Panc1 (cell line): ENCODE results near the gene CHST10. TPM values are rescaled to one million over a fixed set of nuclear protein-coding genes. Genes with fewer than 3 reads are reported as not detected.

Experiments
- ATAC-seq: fragments of 200-7000 bp; cut with Tn5 transposase; 2 replicates; pipeline ENCODE4 v1.9.1; 2020; ENCODE audit warnings: mild to moderate bottlenecking, moderate library complexity
- BruUV-seq: library from RNA; stranded (reverse); fragments of 400-500 nt; replicated peaks from 2 replicates; lab custom pipeline; 2021; lab: Mats Ljungman, UMichigan
- CTCF ChIA-PET: fragments of 300-600 bp; sonication (Branson Sonifier 250); formaldehyde crosslinking; loops from one replicate; lab custom pipeline; 2022; ENCODE audit warnings: antibody characterized with exemption; lab: Charles Lee
- POLR2A ChIA-PET: fragments of 300-600 bp; sonication (Branson Sonifier 250); formaldehyde crosslinking; loops from one replicate; lab custom pipeline; 2022; ENCODE audit warnings: antibody characterized with exemption; lab: Charles Lee
- DNase-seq: peaks from one replicate; pipeline ENCODE4 v3.0.0-alpha.2; 2010; ENCODE audit warnings: low read depth, low spot score
- H3K27ac ChIP-seq: 2 replicates; pipeline ENCODE4 v1.5.1; 2011; ENCODE audit warnings: mild to moderate bottlenecking, low read length, inconsistent platforms
- H3K27me3 ChIP-seq: fragments of 200-500 bp; sonication (Bioruptor generic); 2 replicates; pipeline ENCODE4 v1.6.0; 2014; ENCODE audit warnings: low read length, inconsistent platforms; ENCODE audit not compliant: control insufficient read depth, insufficient read depth
- H3K36me3 ChIP-seq: fragments of 200-500 bp; sonication (Bioruptor generic); 2 replicates; pipeline ENCODE4 v1.5.1; 2014; ENCODE audit warnings: inconsistent platforms, mild to moderate bottlenecking, low read length, moderate library complexity; ENCODE audit not compliant: control insufficient read depth, insufficient read depth
- H3K4me1 ChIP-seq: 2 replicates; pipeline ENCODE4 v1.5.1; 2011; ENCODE audit warnings: inconsistent platforms, mild to moderate bottlenecking, low read length, moderate library complexity; ENCODE audit not compliant: control insufficient read depth, insufficient read depth
- H3K4me3 ChIP-seq, 2 experiments: 2 replicates each; pipeline ENCODE4 v1.5.1; 2011 to 2012; ENCODE audit warnings: low read depth in 2 of 2, low read length in 2 of 2, mild to moderate bottlenecking in 2 of 2, inconsistent platforms in 1 of 2, moderate library complexity in 1 of 2
- H3K9me3 ChIP-seq: fragments of 200-500 bp; sonication (Bioruptor generic); 2 replicates; pipeline ENCODE4 v1.5.1; 2014; ENCODE audit warnings: low read depth, mild to moderate bottlenecking, inconsistent platforms, low read length, moderate library complexity; ENCODE audit not compliant: control insufficient read depth, insufficient read depth
- POLR2AphosphoS5 ChIP-seq: IDR thresholded peaks from 2 replicates; pipeline ENCODE4 v1.6.1; 2012; ENCODE audit warnings: mild to moderate bottlenecking, low read depth, low read length, moderate library complexity
- SIN3A ChIP-seq: IDR thresholded peaks from 2 replicates; pipeline ENCODE4 v1.6.1; 2012; ENCODE audit warnings: low read depth, mild to moderate bottlenecking, low read length, moderate library complexity, borderline replicate concordance; ENCODE audit not compliant: insufficient read depth
- TCF7L2 ChIP-seq: IDR thresholded peaks from 2 replicates; pipeline ENCODE4 v1.6.1; 2011; ENCODE audit warnings: mild to moderate bottlenecking, low read depth, low read length, inconsistent platforms
- in situ Hi-C: cut with HindIII; loops from 2 replicates; pipeline ENCODE4 v1.10.0; 2016; ENCODE audit warnings: low sequenced_read_pairs, low pct_unique_long_range_greater_than_20kb
- intact Hi-C: fragments of 100-400 bp; cut with micrococcal nuclease; formaldehyde crosslinking; loops from one replicate; pipeline ENCODE4 v1.10.0; 2022; ENCODE audit not compliant: unreplicated experiment
- total RNA-seq: library from RNA; stranded (reverse); gene quantifications from one replicate; pipeline ENCODE4 v1.2.1, GENCODE V29; 2021; ENCODE audit not compliant: unreplicated experiment
- TF ChIP-seq, protein P1 (sequence below): fragments of 450-650 bp; IDR thresholded peaks from 2 replicates; pipeline ENCODE4 v1.5.1; 2017; ENCODE audit warnings: mild to moderate bottlenecking
- TF ChIP-seq, protein P2 (sequence below), 2 experiments: IDR thresholded peaks; 2 replicates each; pipeline ENCODE4 v1.6.1; 2011 to 2012; ENCODE audit warnings: low read depth in 2 of 2, control low read depth in 1 of 2, low read length in 1 of 2, mild to moderate bottlenecking in 1 of 2, moderate library complexity in 1 of 2; ENCODE audit not compliant: insufficient read depth in 1 of 2

CHST10 gene
- total RNA-seq, 1 experiment from 2014 or later: 22.0 TPM

DNA sequence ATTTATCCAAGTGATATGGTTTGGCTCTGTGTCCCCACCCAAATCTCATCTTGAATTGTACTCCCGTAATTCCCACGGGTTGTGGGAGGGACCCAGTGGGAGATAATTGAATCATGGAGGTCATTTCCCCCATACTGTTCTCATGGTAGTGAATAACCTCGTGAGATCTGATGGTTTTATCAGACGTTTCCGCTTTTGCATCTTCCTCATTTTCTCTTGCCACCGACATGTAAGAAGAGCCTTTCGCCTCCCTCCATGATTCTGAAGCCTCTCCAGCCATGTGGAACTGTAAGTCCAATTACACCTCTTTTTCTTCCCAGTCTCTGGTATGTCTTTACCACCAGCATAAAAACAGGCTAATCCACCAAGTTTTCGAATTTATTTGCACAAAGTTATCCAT, 20.3 kb upstream of the CHST10 start:
- no peak for TF ChIP-seq POLR2AphosphoS5
- TF ChIP-seq, protein P1, sequence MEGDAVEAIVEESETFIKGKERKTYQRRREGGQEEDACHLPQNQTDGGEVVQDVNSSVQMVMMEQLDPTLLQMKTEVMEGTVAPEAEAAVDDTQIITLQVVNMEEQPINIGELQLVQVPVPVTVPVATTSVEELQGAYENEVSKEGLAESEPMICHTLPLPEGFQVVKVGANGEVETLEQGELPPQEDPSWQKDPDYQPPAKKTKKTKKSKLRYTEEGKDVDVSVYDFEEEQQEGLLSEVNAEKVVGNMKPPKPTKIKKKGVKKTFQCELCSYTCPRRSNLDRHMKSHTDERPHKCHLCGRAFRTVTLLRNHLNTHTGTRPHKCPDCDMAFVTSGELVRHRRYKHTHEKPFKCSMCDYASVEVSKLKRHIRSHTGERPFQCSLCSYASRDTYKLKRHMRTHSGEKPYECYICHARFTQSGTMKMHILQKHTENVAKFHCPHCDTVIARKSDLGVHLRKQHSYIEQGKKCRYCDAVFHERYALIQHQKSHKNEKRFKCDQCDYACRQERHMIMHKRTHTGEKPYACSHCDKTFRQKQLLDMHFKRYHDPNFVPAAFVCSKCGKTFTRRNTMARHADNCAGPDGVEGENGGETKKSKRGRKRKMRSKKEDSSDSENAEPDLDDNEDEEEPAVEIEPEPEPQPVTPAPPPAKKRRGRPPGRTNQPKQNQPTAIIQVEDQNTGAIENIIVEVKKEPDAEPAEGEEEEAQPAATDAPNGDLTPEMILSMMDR: no peak
- no peak for TF ChIP-seq TCF7L2
- no peak for TF ChIP-seq SIN3A
- TF ChIP-seq, protein P2, sequence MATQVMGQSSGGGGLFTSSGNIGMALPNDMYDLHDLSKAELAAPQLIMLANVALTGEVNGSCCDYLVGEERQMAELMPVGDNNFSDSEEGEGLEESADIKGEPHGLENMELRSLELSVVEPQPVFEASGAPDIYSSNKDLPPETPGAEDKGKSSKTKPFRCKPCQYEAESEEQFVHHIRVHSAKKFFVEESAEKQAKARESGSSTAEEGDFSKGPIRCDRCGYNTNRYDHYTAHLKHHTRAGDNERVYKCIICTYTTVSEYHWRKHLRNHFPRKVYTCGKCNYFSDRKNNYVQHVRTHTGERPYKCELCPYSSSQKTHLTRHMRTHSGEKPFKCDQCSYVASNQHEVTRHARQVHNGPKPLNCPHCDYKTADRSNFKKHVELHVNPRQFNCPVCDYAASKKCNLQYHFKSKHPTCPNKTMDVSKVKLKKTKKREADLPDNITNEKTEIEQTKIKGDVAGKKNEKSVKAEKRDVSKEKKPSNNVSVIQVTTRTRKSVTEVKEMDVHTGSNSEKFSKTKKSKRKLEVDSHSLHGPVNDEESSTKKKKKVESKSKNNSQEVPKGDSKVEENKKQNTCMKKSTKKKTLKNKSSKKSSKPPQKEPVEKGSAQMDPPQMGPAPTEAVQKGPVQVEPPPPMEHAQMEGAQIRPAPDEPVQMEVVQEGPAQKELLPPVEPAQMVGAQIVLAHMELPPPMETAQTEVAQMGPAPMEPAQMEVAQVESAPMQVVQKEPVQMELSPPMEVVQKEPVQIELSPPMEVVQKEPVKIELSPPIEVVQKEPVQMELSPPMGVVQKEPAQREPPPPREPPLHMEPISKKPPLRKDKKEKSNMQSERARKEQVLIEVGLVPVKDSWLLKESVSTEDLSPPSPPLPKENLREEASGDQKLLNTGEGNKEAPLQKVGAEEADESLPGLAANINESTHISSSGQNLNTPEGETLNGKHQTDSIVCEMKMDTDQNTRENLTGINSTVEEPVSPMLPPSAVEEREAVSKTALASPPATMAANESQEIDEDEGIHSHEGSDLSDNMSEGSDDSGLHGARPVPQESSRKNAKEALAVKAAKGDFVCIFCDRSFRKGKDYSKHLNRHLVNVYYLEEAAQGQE (IDR thresholded peaks at IDR 0.05; ENCODE audit: insufficient read depth in 1 of 2, low read depth in 2 of 2, low read length in 1 of 2): no peak
- no peaks in the 10 kb centered on the region for H3K36me3 ChIP-seq
- in situ Hi-C loops (no loop called here), intact Hi-C loops (no loop called here)
- no peak for DNase-seq
- no peak overlapping the region for H3K4me3 ChIP-seq
- ATAC-seq: no peak
- no peaks in the 10 kb centered on the region for H3K9me3 ChIP-seq
- no peak overlapping the region for H3K27ac ChIP-seq
- no TSS peak for BruUV-seq
- peaks cover 10% of the 10 kb centered on the region for H3K27me3 ChIP-seq
- H3K4me1 ChIP-seq: no peaks in the 10 kb centered on the region
- POLR2A ChIA-PET: no interaction called here
- CTCF ChIA-PET: no interaction called here

DNA sequence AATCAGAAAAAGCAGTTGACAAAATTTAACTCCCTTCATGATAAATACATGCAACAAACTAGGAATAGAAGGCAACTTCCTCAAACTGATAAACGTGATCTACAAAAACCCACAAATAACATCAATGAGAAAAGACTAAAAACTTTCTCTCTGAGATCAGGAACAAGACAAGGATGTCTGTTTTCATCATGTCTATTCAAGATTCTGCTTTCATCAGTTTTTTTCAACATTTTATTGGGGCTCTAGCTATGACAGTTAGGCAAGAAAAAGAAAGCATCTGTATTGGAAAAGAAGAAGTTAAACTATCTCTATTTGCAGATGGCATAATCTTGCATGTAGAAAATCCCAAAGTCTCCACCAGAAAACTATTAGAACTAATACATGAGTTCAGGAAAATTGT, 12.3 kb upstream of the CHST10 start:
- H3K4me3 ChIP-seq: no peak overlapping the region
- intact Hi-C loops (no loop called here), in situ Hi-C loops (no loop called here)
- H3K36me3 ChIP-seq: no peaks in the 10 kb centered on the region
- H3K9me3 ChIP-seq: no peaks in the 10 kb centered on the region
- no TSS peak for BruUV-seq
- H3K27ac ChIP-seq: no peak overlapping the region
- H3K4me1 ChIP-seq: no peaks in the 10 kb centered on the region
- ChIA-PET CTCF (no interaction called here), POLR2A (no interaction called here)
- TF ChIP-seq SIN3A (no peak), TCF7L2 (no peak), POLR2AphosphoS5 (no peak)
- TF ChIP-seq, protein P1: no peak
- TF ChIP-seq, protein P2 (IDR thresholded peaks at IDR 0.05; ENCODE audit: insufficient read depth in 1 of 2, low read depth in 2 of 2, low read length in 1 of 2): no peak
- ATAC-seq (no peak), DNase-seq (no peak)
- peaks cover 8% of the 10 kb centered on the region; the same call in 1 of the 2 replicates for H3K27me3 ChIP-seq
